Naive thymus-derived CD4-positive, alpha-beta T cell (primary cell): ENCODE measurements around the gene RGS18. TPM values are rescaled to one million over a fixed set of nuclear protein-coding genes. Genes with fewer than 3 reads are reported as not detected.

Experiments
- ATAC-seq: fragments of 150-1000 bp; cut with Tn5 transposase; 2 replicates; pipeline ENCODE4 v1.10.0; 2021; ENCODE audit warnings: mild to moderate bottlenecking, moderate library complexity
- CTCF ChIA-PET: fragments of 350-600 bp; sonication (Branson Sonifier 250); formaldehyde crosslinking; loops from one replicate; lab custom pipeline; 2021; ENCODE audit warnings: antibody characterized with exemption; lab: Charles Lee
- POLR2A ChIA-PET: fragments of 350-600 bp; sonication (Branson Sonifier 250); formaldehyde crosslinking; loops from one replicate; lab custom pipeline; 2021; ENCODE audit warnings: antibody characterized with exemption, inconsistent platforms; lab: Charles Lee
- DNase-seq, 9 donors: peaks; one replicate each; pipeline versions ENCODE4 v3.0.0 to v3.0.0-alpha.2; 2020 to 2022; ENCODE audit warnings: mixed read lengths in 1 of 9
- H3K27ac ChIP-seq: one replicate; pipeline ENCODE4 v1.7.0; 2013; ENCODE audit warnings: mild to moderate bottlenecking, low read depth, low read length, moderate library complexity
- H3K27me3 ChIP-seq, 2 donors: one replicate each; pipeline ENCODE4 v1.7.0; 2013; ENCODE audit warnings: low read length in 2 of 2, mild to moderate bottlenecking in 2 of 2, moderate library complexity in 2 of 2; ENCODE audit not compliant: control insufficient read depth in 2 of 2, insufficient read depth in 2 of 2
- H3K36me3 ChIP-seq, 3 experiments: 1 replicate in 2 of 3; 2 replicates in 1 of 3; pipeline ENCODE4 v1.7.0; 2013; ENCODE audit warnings: low read length in 3 of 3, mild to moderate bottlenecking in 3 of 3, moderate library complexity in 1 of 3; ENCODE audit not compliant: insufficient read depth in 3 of 3, control insufficient read depth in 2 of 3
- H3K4me1 ChIP-seq, 2 donors: one replicate each; pipeline ENCODE4 v1.7.0; 2013; ENCODE audit warnings: low read length in 2 of 2, mild to moderate bottlenecking in 2 of 2, moderate library complexity in 1 of 2; ENCODE audit not compliant: control insufficient read depth in 2 of 2, insufficient read depth in 2 of 2
- H3K4me3 ChIP-seq: 2 replicates; pipeline ENCODE4 v1.7.0; 2013; ENCODE audit warnings: mild to moderate bottlenecking, low read length
- H3K9me3 ChIP-seq, 3 experiments: 1 replicate in 2 of 3; 2 replicates in 1 of 3; pipeline ENCODE4 v1.7.0; 2013; ENCODE audit warnings: low read length in 3 of 3; ENCODE audit not compliant: control insufficient read depth in 2 of 3
- H3K27ac Mint-ChIP-seq, 9 donors: one replicate each; pipeline ENCODE4 v1.8.0; 2020 to 2022; ENCODE audit warnings: mixed read lengths in 9 of 9, mild to moderate bottlenecking in 8 of 9, moderate library complexity in 5 of 9, inconsistent platforms in 2 of 9
- H3K27me3 Mint-ChIP-seq, 5 donors: one replicate each; pipeline ENCODE4 v1.8.0; 2021 to 2022; ENCODE audit warnings: mixed read lengths in 5 of 5, mild to moderate bottlenecking in 1 of 5
- H3K36me3 Mint-ChIP-seq, 5 donors: one replicate each; pipeline ENCODE4 v1.8.0; 2020 to 2022; ENCODE audit warnings: mixed read lengths in 5 of 5, mild to moderate bottlenecking in 3 of 5, inconsistent platforms in 1 of 5
- H3K4me1 Mint-ChIP-seq, 7 donors: one replicate each; pipeline ENCODE4 v1.8.0; 2020 to 2022; ENCODE audit warnings: mixed read lengths in 7 of 7, mild to moderate bottlenecking in 3 of 7, inconsistent platforms in 1 of 7
- H3K4me3 Mint-ChIP-seq, 10 donors: one replicate each; pipeline ENCODE4 v1.8.0; 2020 to 2022; ENCODE audit warnings: mild to moderate bottlenecking in 10 of 10, mixed read lengths in 10 of 10, moderate library complexity in 6 of 10, inconsistent platforms in 2 of 10
- H3K9me3 Mint-ChIP-seq, 11 donors: one replicate each; pipeline ENCODE4 v1.8.0; 2020 to 2022; ENCODE audit warnings: mixed read lengths in 11 of 11, mild to moderate bottlenecking in 4 of 11, inconsistent platforms in 1 of 11, moderate library complexity in 1 of 11
- intact Hi-C, 2 donors: fragments of 100-400 bp; cut with micrococcal nuclease; formaldehyde crosslinking; loops; one replicate each; pipeline ENCODE4 v1.15.1; 2023
- polyA plus RNA-seq, 2 donors: library from polyadenylated mRNA; unstranded; fragments of 300-500 nt; fragmentation: Illumina TruSeq; gene quantifications; one replicate each; pipeline ENCODE4 v1.2.3, GENCODE V29; 2021
- total RNA-seq, 6 experiments: library from RNA in 5 of 6; stranded (reverse) in 5 of 6; gene quantifications; 1 replicate in 5 of 6; 2 replicates in 1 of 6; pipeline ENCODE4 v1.2.3 and lab custom pipeline; 2021 to 2026

Gene RGS18
- total and polyA plus RNA-seq, 7 experiments from 2014 or later: 0.08 to 22.3 (median 0.53) TPM; not detected in 2

- POLR2A ChIA-PET: no interaction called here
- CTCF ChIA-PET: no interaction called here
- Mint-ChIP-seq H3K27ac (no peak overlapping the region), H3K27me3 (no peaks in the 10 kb centered on the region), H3K4me1 (no peaks in the 10 kb centered on the region), H3K4me3 (no peak overlapping the region), H3K9me3 (peaks cover 0 to 12% (median 2%) of the 10 kb centered on the region in 11 donors), H3K36me3 (no peaks in the 10 kb centered on the region)
- Histone ChIP-seq H3K27ac (no peak overlapping the region), H3K36me3 (no peaks in the 10 kb centered on the region), H3K4me3 (no peak overlapping the region), H3K4me1 (no peaks in the 10 kb centered on the region), H3K27me3 (no peaks in the 10 kb centered on the region), H3K9me3 (no peaks in the 10 kb centered on the region)
- ATAC-seq: peak; percentile 51
- intact Hi-C loops: no loop called here
- DNase-seq: no peak
Measured at GRCh38 chr1:192170196-192170984, 12.1 kb downstream of the RGS18 start.

- Mint-ChIP-seq H3K4me3 (no peak overlapping the region), H3K36me3 (no peaks in the 10 kb centered on the region), H3K27me3 (no peaks in the 10 kb centered on the region), H3K27ac (no peak overlapping the region), H3K4me1 (no peaks in the 10 kb centered on the region), H3K9me3 (peaks cover 0 to 9% (median under 1%) of the 10 kb centered on the region in 11 donors)
- DNase-seq: no peak
- POLR2A ChIA-PET: no interaction called here
- Histone ChIP-seq H3K4me3 (no peak overlapping the region), H3K36me3 (no peaks in the 10 kb centered on the region), H3K27me3 (no peaks in the 10 kb centered on the region), H3K27ac (no peak overlapping the region), H3K9me3 (no peaks in the 10 kb centered on the region), H3K4me1 (no peaks in the 10 kb centered on the region)
- ATAC-seq: no peak
- intact Hi-C loops: no loop called here
- CTCF ChIA-PET: no interaction called here
Measured at GRCh38 chr1:192171123-192171522, 12.9 kb downstream of the RGS18 start.

GRCh38 chr1:192175971-192176370 lies 17.7 kb downstream of the RGS18 start:
- no peak overlapping the region for H3K4me3 Mint-ChIP-seq
- CTCF ChIA-PET: no interaction called here
- intact Hi-C loops: no loop called here
- no peaks in the 10 kb centered on the region for H3K36me3 Mint-ChIP-seq
- peaks cover 0 to 6% (median 0%) of the 10 kb centered on the region in 11 donors for H3K9me3 Mint-ChIP-seq
- H3K9me3 ChIP-seq: no peaks in the 10 kb centered on the region
- H3K27ac Mint-ChIP-seq: no peak overlapping the region
- no peaks in the 10 kb centered on the region for H3K36me3 ChIP-seq
- POLR2A ChIA-PET: no interaction called here
- peaks cover 0 to 2% (median 0%) of the 10 kb centered on the region in 7 donors for H3K4me1 Mint-ChIP-seq
- H3K27me3 ChIP-seq: no peaks in the 10 kb centered on the region
- ATAC-seq: no peak
- no peak overlapping the region for H3K27ac ChIP-seq
- no peak overlapping the region for H3K4me3 ChIP-seq
- H3K4me1 ChIP-seq: no peaks in the 10 kb centered on the region
- no peaks in the 10 kb centered on the region for H3K27me3 Mint-ChIP-seq
- DNase-seq: no peak

GRCh38 chr1:192183788-192184187 lies 25.5 kb downstream of the RGS18 start:
- Histone ChIP-seq H3K27me3 (no peaks in the 10 kb centered on the region), H3K27ac (no peak overlapping the region), H3K9me3 (no peaks in the 10 kb centered on the region), H3K36me3 (no peaks in the 10 kb centered on the region), H3K4me1 (no peaks in the 10 kb centered on the region), H3K4me3 (no peak overlapping the region)
- peaks cover 0 to 3% (median 0%) of the 10 kb centered on the region in 11 donors for H3K9me3 Mint-ChIP-seq
- ChIA-PET CTCF (no interaction called here), POLR2A (no interaction called here)
- no peak for ATAC-seq
- H3K36me3 Mint-ChIP-seq: no peaks in the 10 kb centered on the region
- DNase-seq: no peak
- H3K4me3 Mint-ChIP-seq: no peak overlapping the region
- H3K4me1 Mint-ChIP-seq: peaks cover 0 to 2% (median 0%) of the 10 kb centered on the region in 7 donors
- no peak overlapping the region for H3K27ac Mint-ChIP-seq
- H3K27me3 Mint-ChIP-seq: no peaks in the 10 kb centered on the region
- intact Hi-C loops: no loop called here

GRCh38 chr1:192186197-192186596 lies 27.9 kb downstream of the RGS18 start:
- POLR2A ChIA-PET: no interaction called here
- no peak overlapping the region for H3K4me3 Mint-ChIP-seq
- Histone ChIP-seq H3K9me3 (no peaks in the 10 kb centered on the region), H3K27ac (no peak overlapping the region), H3K36me3 (no peaks in the 10 kb centered on the region), H3K27me3 (no peaks in the 10 kb centered on the region), H3K4me3 (no peak overlapping the region), H3K4me1 (no peaks in the 10 kb centered on the region)
- H3K27ac Mint-ChIP-seq: no peak overlapping the region
- no peaks in the 10 kb centered on the region for H3K36me3 Mint-ChIP-seq
- CTCF ChIA-PET: no interaction called here
- ATAC-seq (no peak), DNase-seq (no peak)
- no peaks in the 10 kb centered on the region for H3K4me1 Mint-ChIP-seq
- peaks cover 0 to 2% (median 0%) of the 10 kb centered on the region in 11 donors for H3K9me3 Mint-ChIP-seq
- intact Hi-C loops: no loop called here
- no peaks in the 10 kb centered on the region for H3K27me3 Mint-ChIP-seq

GRCh38 chr1:192190066-192190465 lies 31.8 kb downstream of the RGS18 start:
- H3K4me1 ChIP-seq: no peaks in the 10 kb centered on the region
- intact Hi-C loops: no loop called here
- no peaks in the 10 kb centered on the region for H3K9me3 Mint-ChIP-seq
- no peaks in the 10 kb centered on the region for H3K36me3 ChIP-seq
- ATAC-seq: no peak
- H3K4me3 Mint-ChIP-seq: no peak overlapping the region
- no peaks in the 10 kb centered on the region for H3K36me3 Mint-ChIP-seq
- H3K4me1 Mint-ChIP-seq: no peaks in the 10 kb centered on the region
- no peak overlapping the region for H3K4me3 ChIP-seq
- H3K27me3 ChIP-seq: no peaks in the 10 kb centered on the region
- no peak for DNase-seq
- H3K9me3 ChIP-seq: no peaks in the 10 kb centered on the region
- POLR2A ChIA-PET: no interaction called here
- CTCF ChIA-PET: no interaction called here
- H3K27ac ChIP-seq: no peak overlapping the region
- no peak overlapping the region for H3K27ac Mint-ChIP-seq
- H3K27me3 Mint-ChIP-seq: no peaks in the 10 kb centered on the region

GRCh38 chr1:192201303-192201702 lies 43.0 kb downstream of the RGS18 start:
- POLR2A ChIA-PET: no interaction called here
- intact Hi-C loops: no loop called here
- Mint-ChIP-seq H3K27ac (no peak overlapping the region), H3K27me3 (no peaks in the 10 kb centered on the region), H3K36me3 (peaks cover 0 to 5% (median 0%) of the 10 kb centered on the region in 5 donors), H3K4me1 (no peaks in the 10 kb centered on the region), H3K9me3 (peaks cover 3 to 26% (median 10%) of the 10 kb centered on the region in 11 donors), H3K4me3 (no peak overlapping the region)
- ATAC-seq (no peak), DNase-seq (no peak)
- H3K4me1 ChIP-seq: no peaks in the 10 kb centered on the region
- no peaks in the 10 kb centered on the region for H3K27me3 ChIP-seq
- H3K9me3 ChIP-seq: peaks cover 0 to 6% (median 0%) of the 10 kb centered on the region in 3 experiments
- no peak overlapping the region for H3K4me3 ChIP-seq
- CTCF ChIA-PET: no interaction called here
- H3K27ac ChIP-seq: no peak overlapping the region
- H3K36me3 ChIP-seq: no peaks in the 10 kb centered on the region
